ENCODE data around the gene KRT14. TPM values are rescaled to one million over a fixed set of nuclear protein-coding genes. Genes with fewer than 3 reads are reported as not detected.

Gene KRT14
- polyA plus RNA-seq, 3 donors: not detected

DNA sequence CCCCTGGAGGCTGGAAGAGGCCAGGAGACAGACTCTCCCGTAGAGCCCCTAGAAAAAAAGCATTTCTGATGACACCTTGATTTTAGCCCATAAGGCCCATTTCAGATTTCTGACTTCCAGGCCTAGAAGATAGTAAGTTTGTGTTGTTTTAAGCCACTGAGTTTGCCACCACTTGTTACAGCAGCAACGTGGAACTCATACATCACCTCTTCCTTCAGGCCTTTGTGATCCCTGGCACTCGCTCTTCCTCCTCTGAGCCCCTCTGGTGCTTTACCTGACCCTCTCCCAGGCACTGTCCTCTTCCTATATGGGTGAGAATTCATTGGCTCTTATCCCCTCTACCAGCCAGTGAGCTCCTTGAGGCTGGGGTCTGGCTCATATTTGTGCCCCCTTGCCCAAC, 39.9 kb downstream of the KRT14 start:
- peaks cover 1 to 16% (median 8%) of the 10 kb centered on the region in 3 donors for H3K27me3 Mint-ChIP-seq (ENCODE audit: low read depth in 3 of 3)
- Histone ChIP-seq H3K9me3 (replicated peaks in 1 of 2; ENCODE audit: control insufficient read depth in 1 of 2, insufficient read depth in 1 of 2, low read length in 2 of 2) (peaks cover 3 to 7% of the 10 kb centered on the region in 2 donors), H3K36me3 (replicated peaks in 1 of 2; ENCODE audit: control insufficient read depth in 1 of 2, insufficient read depth in 2 of 2, low read length in 2 of 2) (no peaks in the 10 kb centered on the region), H3K4me2 (replicated peaks; ENCODE audit: extremely low read depth, low read length, poor library complexity, severe bottlenecking) (no peak overlapping the region), H3K27me3 (ENCODE audit: control insufficient read depth in 2 of 2, insufficient read depth in 2 of 2, low read length in 2 of 2) (no peaks in the 10 kb centered on the region), H3K79me2 (ENCODE audit: insufficient read depth, low read length) (no peaks in the 10 kb centered on the region), H3K4me3 (replicated peaks in 1 of 3; ENCODE audit: low read depth in 2 of 3, low read length in 3 of 3) (no peak overlapping the region), H3K4me1 (ENCODE audit: control insufficient read depth in 1 of 2, insufficient read depth in 2 of 2, low read length in 2 of 2) (peaks cover 16 to 20% of the 10 kb centered on the region in 2 donors), H3K27ac (ENCODE audit: low read depth in 1 of 2, low read length in 2 of 2) (no peak overlapping the region), H2AFZ (ENCODE audit: insufficient read depth, low read depth, low read length, poor library complexity, severe bottlenecking) (no peak overlapping the region), H3K9ac (ENCODE audit: insufficient read depth, low read length, poor library complexity, severe bottlenecking) (no peak overlapping the region), H4K20me1 (ENCODE audit: insufficient read depth, low read length) (no peaks in the 10 kb centered on the region)
- TF ChIP-seq, protein P1, sequence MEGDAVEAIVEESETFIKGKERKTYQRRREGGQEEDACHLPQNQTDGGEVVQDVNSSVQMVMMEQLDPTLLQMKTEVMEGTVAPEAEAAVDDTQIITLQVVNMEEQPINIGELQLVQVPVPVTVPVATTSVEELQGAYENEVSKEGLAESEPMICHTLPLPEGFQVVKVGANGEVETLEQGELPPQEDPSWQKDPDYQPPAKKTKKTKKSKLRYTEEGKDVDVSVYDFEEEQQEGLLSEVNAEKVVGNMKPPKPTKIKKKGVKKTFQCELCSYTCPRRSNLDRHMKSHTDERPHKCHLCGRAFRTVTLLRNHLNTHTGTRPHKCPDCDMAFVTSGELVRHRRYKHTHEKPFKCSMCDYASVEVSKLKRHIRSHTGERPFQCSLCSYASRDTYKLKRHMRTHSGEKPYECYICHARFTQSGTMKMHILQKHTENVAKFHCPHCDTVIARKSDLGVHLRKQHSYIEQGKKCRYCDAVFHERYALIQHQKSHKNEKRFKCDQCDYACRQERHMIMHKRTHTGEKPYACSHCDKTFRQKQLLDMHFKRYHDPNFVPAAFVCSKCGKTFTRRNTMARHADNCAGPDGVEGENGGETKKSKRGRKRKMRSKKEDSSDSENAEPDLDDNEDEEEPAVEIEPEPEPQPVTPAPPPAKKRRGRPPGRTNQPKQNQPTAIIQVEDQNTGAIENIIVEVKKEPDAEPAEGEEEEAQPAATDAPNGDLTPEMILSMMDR (IDR thresholded peaks at IDR 0.05): no peak
- peaks cover 21% of the 10 kb centered on the region for H3K4me1 Mint-ChIP-seq
- no CpG with 5 or more reads among the region's 3 CpGs for WGBS (ENCODE audit: insufficient coverage)
- H3K36me3 Mint-ChIP-seq: peaks cover 0 to 2% of the 10 kb centered on the region in 2 donors
- peaks cover 4 to 10% (median 7%) of the 10 kb centered on the region in 7 donors for H3K9me3 Mint-ChIP-seq
- no peak for DNase-seq
- intact Hi-C loops (cut with micrococcal nuclease): loop anchor here (5.0 to 10.0 kb wide), 6 partner anchors 55 to 730 kb away; partner anchors contain the start of gene KRT36 (in 1 of the 2)
- H3K4me3 Mint-ChIP-seq: peak overlapping the region in 1 of 2 donors; percentile 46
- H3K27ac Mint-ChIP-seq: no peak overlapping the region

DNA sequence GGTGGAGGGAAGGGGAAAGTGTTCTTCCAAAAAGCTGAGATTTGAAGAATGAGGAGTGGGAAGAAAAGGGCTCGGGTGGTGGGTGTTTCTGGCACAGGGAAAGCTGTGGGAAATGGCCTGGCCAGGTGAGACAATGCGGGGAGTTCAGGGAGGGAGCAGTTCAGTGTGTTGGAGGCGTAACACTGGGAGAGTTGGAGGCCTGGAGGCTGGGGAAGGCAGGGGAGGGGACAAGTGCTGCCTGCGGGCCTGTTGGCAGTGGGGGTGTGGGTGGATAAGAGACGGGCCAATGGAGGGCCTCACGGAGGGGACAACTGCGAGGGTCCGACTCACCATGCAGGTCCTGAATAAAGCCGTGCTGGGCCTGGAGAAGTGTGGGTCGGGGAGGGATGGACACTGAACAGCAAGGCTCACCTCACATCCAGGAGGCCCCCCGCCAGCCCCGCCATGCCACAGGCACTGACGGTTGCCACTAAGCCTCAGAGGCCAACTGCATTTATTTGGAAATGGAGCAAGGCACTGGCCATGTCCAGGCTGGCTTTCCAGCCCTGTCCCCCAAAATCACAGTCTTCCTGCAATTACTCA, 40.8 kb downstream of the KRT14 start:
- H3K4me1 ChIP-seq (ENCODE audit: control insufficient read depth in 1 of 2, insufficient read depth in 2 of 2, low read length in 2 of 2): peaks cover 16 to 20% of the 10 kb centered on the region in 2 donors
- H3K79me2 ChIP-seq (ENCODE audit: insufficient read depth, low read length): no peaks in the 10 kb centered on the region
- Mint-ChIP-seq H3K27me3 (ENCODE audit: low read depth in 3 of 3) (peaks cover 1 to 16% (median 8%) of the 10 kb centered on the region in 3 donors), H3K4me3 (no peak overlapping the region), H3K27ac (peak overlapping the region in 1 of 7 donors; percentile 21), H3K36me3 (peaks cover 0 to 2% of the 10 kb centered on the region in 2 donors), H3K4me1 (peaks cover 21% of the 10 kb centered on the region), H3K9me3 (peaks cover 4 to 10% (median 7%) of the 10 kb centered on the region in 7 donors)
- TF ChIP-seq, protein P1 (IDR thresholded peaks at IDR 0.05): no peak
- H3K4me2 ChIP-seq (replicated peaks; ENCODE audit: extremely low read depth, low read length, poor library complexity, severe bottlenecking): no peak overlapping the region
- DNase-seq: no peak
- no peak overlapping the region for H2AFZ ChIP-seq (ENCODE audit: insufficient read depth, low read depth, low read length, poor library complexity, severe bottlenecking)
- intact Hi-C loops (cut with micrococcal nuclease): loop anchor here (5.0 to 10.0 kb wide), 6 partner anchors 54 to 729 kb away; partner anchors contain the start of gene KRT36 (in 1 of the 2)
- 88% methylated on average over 10 of the region's 13 CpGs for WGBS (ENCODE audit: insufficient coverage)
- peaks cover 3 to 7% of the 10 kb centered on the region in 2 donors for H3K9me3 ChIP-seq (replicated peaks in 1 of 2; ENCODE audit: control insufficient read depth in 1 of 2, insufficient read depth in 1 of 2, low read length in 2 of 2)
- H3K4me3 ChIP-seq (replicated peaks in 1 of 3; ENCODE audit: low read depth in 2 of 3, low read length in 3 of 3): no peak overlapping the region
- H3K9ac ChIP-seq (ENCODE audit: insufficient read depth, low read length, poor library complexity, severe bottlenecking): no peak overlapping the region
- H3K27me3 ChIP-seq (ENCODE audit: control insufficient read depth in 2 of 2, insufficient read depth in 2 of 2, low read length in 2 of 2): no peaks in the 10 kb centered on the region
- no peaks in the 10 kb centered on the region for H3K36me3 ChIP-seq (replicated peaks in 1 of 2; ENCODE audit: control insufficient read depth in 1 of 2, insufficient read depth in 2 of 2, low read length in 2 of 2)
- no peak overlapping the region for H3K27ac ChIP-seq (ENCODE audit: low read depth in 1 of 2, low read length in 2 of 2)
- no peaks in the 10 kb centered on the region for H4K20me1 ChIP-seq (ENCODE audit: insufficient read depth, low read length)
